ENCODE results near the gene SLC15A3.
"Not testable (repeated sequence)": the region's sequence is repeated elsewhere in the genome, so short reads cannot be mapped to it uniquely, and the experiment has no call there.

Gene SLC15A3

GRCh38 chr11:60909680-60910280, 42.2 kb downstream of the SLC15A3 start:
- H3K36me3 ChIP-seq (ENCODE audit: insufficient read depth, low read depth, low read length); H3K27ac ChIP-seq (ENCODE audit: low read length); H3K4me3 ChIP-seq (ENCODE audit: low read length); H3K9ac ChIP-seq (ENCODE audit: low read depth, low read length); H3K9me3 ChIP-seq (ENCODE audit: insufficient read depth, low read depth, low read length): not testable (repeated sequence)
- Histone ChIP-seq H3K27me3 (ENCODE audit: insufficient read depth, low read length) (peaks cover 45% of the 10 kb centered on the region), H3K4me1 (ENCODE audit: insufficient read depth, low read length) (peaks cover 10% of the 10 kb centered on the region; the same call in 1 of the 2 replicates)

- no peak overlapping the region for H3K27ac ChIP-seq (ENCODE audit: low read length)
- H3K9me3 ChIP-seq (ENCODE audit: insufficient read depth, low read depth, low read length) = no peaks in the 10 kb centered on the region
- peaks cover 1% of the 10 kb centered on the region; the same call in 1 of the 2 replicates for H3K36me3 ChIP-seq (ENCODE audit: insufficient read depth, low read depth, low read length)
- H3K27me3 ChIP-seq (ENCODE audit: insufficient read depth, low read length) = peaks cover 45% of the 10 kb centered on the region
- no peak overlapping the region for H3K4me3 ChIP-seq (ENCODE audit: low read length)
- H3K9ac ChIP-seq (ENCODE audit: low read depth, low read length) = no peak overlapping the region
- H3K4me1 ChIP-seq (ENCODE audit: insufficient read depth, low read length) = peaks cover 10% of the 10 kb centered on the region; the same call in 1 of the 2 replicates
Measured at GRCh38 chr11:60908803-60909202, 43.2 kb downstream of the SLC15A3 start.

GRCh38 chr11:60906132-60906972, 45.6 kb downstream of the SLC15A3 start, which contains the start of gene PRPF19:
Gene PRPF19 (minus strand): TSS chr11:60906585. CDS start chr11:60906382, 203 bp downstream.
- Histone ChIP-seq H3K27me3 (ENCODE audit: insufficient read depth, low read length) (peaks cover 33% of the 10 kb centered on the region), H3K4me1 (ENCODE audit: insufficient read depth, low read length) (0 out of 2 replicates have a peak, but pooled peaks cover 4% of the 10 kb centered on the region), H3K36me3 (ENCODE audit: insufficient read depth, low read depth, low read length) (peaks cover 26% of the 10 kb centered on the region), H3K9ac (ENCODE audit: low read depth, low read length) (peak within 1 kb of the TSS; percentile 91), H3K27ac (ENCODE audit: low read length) (peak within 1 kb of the TSS; percentile 46), H3K9me3 (ENCODE audit: insufficient read depth, low read depth, low read length) (no peaks in the 10 kb centered on the region), H3K4me3 (ENCODE audit: low read length) (peak within 1 kb of the TSS; percentile 98)

GRCh38 chr11:60905551-60906113, 46.3 kb downstream of the SLC15A3 start:
- 0 out of 2 replicates have a peak, but pooled peaks cover 4% of the 10 kb centered on the region for H3K4me1 ChIP-seq (ENCODE audit: insufficient read depth, low read length)

GRCh38 chr11:60905047-60905446, 46.9 kb downstream of the SLC15A3 start:
- Histone ChIP-seq H3K27me3 (ENCODE audit: insufficient read depth, low read length) (peaks cover 23% of the 10 kb centered on the region), H3K36me3 (ENCODE audit: insufficient read depth, low read depth, low read length) (peaks cover 39% of the 10 kb centered on the region), H3K9me3 (ENCODE audit: insufficient read depth, low read depth, low read length) (no peaks in the 10 kb centered on the region), H3K9ac (ENCODE audit: low read depth, low read length) (peak overlapping the region; percentile 91; the same call in 1 of the 2 replicates), H3K4me3 (ENCODE audit: low read length) (peak overlapping the region; percentile 98), H3K27ac (ENCODE audit: low read length) (no peak overlapping the region), H3K4me1 (ENCODE audit: insufficient read depth, low read length) (0 out of 2 replicates have a peak, but pooled peaks cover 4% of the 10 kb centered on the region)

More at GRCh38 chr11:60905551-60906113, 46.3 kb downstream of the SLC15A3 start:
- peaks cover 29% of the 10 kb centered on the region for H3K27me3 ChIP-seq (ENCODE audit: insufficient read depth, low read length)
- peaks cover 33% of the 10 kb centered on the region for H3K36me3 ChIP-seq (ENCODE audit: insufficient read depth, low read depth, low read length)
- H3K4me3 ChIP-seq (ENCODE audit: low read length) = peak overlapping the region; percentile 98
- peak overlapping the region; percentile 91 for H3K9ac ChIP-seq (ENCODE audit: low read depth, low read length)
- H3K27ac ChIP-seq (ENCODE audit: low read length) = peak overlapping the region; percentile 46
- no peaks in the 10 kb centered on the region for H3K9me3 ChIP-seq (ENCODE audit: insufficient read depth, low read depth, low read length)

GRCh38 chr11:60902625-60903024, 49.4 kb downstream of the SLC15A3 start:
- peaks cover 63% of the 10 kb centered on the region for H3K36me3 ChIP-seq (ENCODE audit: insufficient read depth, low read depth, low read length)
- no peak overlapping the region for H3K27ac ChIP-seq (ENCODE audit: low read length)
- no peak overlapping the region for H3K4me3 ChIP-seq (ENCODE audit: low read length)
- H3K27me3 ChIP-seq (ENCODE audit: insufficient read depth, low read length) = peaks cover under 1% of the 10 kb centered on the region; the same call in 1 of the 2 replicates
- H3K4me1 ChIP-seq (ENCODE audit: insufficient read depth, low read length) = 0 out of 2 replicates have a peak, but pooled peaks cover 4% of the 10 kb centered on the region
- no peak overlapping the region for H3K9ac ChIP-seq (ENCODE audit: low read depth, low read length)
- H3K9me3 ChIP-seq (ENCODE audit: insufficient read depth, low read depth, low read length) = no peaks in the 10 kb centered on the region

- H3K4me3 ChIP-seq (ENCODE audit: low read length) = no peak overlapping the region
- no peaks in the 10 kb centered on the region for H3K9me3 ChIP-seq (ENCODE audit: insufficient read depth, low read depth, low read length)
- H3K27ac ChIP-seq (ENCODE audit: low read length) = no peak overlapping the region
- H3K27me3 ChIP-seq (ENCODE audit: insufficient read depth, low read length) = no peaks in the 10 kb centered on the region
- no peak overlapping the region for H3K9ac ChIP-seq (ENCODE audit: low read depth, low read length)
- H3K4me1 ChIP-seq (ENCODE audit: insufficient read depth, low read length) = 0 out of 2 replicates have a peak, but pooled peaks cover 4% of the 10 kb centered on the region
- peaks cover 81% of the 10 kb centered on the region for H3K36me3 ChIP-seq (ENCODE audit: insufficient read depth, low read depth, low read length)
Measured at GRCh38 chr11:60900673-60901404, 51.1 kb downstream of the SLC15A3 start.

GRCh38 chr11:60899977-60900376, 52.0 kb downstream of the SLC15A3 start:
- Histone ChIP-seq H3K27ac (ENCODE audit: low read length) (no peak overlapping the region), H3K36me3 (ENCODE audit: insufficient read depth, low read depth, low read length) (peaks cover 90% of the 10 kb centered on the region), H3K9ac (ENCODE audit: low read depth, low read length) (no peak overlapping the region), H3K4me3 (ENCODE audit: low read length) (no peak overlapping the region), H3K4me1 (ENCODE audit: insufficient read depth, low read length) (no peaks in the 10 kb centered on the region), H3K27me3 (ENCODE audit: insufficient read depth, low read length) (no peaks in the 10 kb centered on the region), H3K9me3 (ENCODE audit: insufficient read depth, low read depth, low read length) (no peaks in the 10 kb centered on the region)

GRCh38 chr11:60899046-60899936, 52.7 kb downstream of the SLC15A3 start:
- no peaks in the 10 kb centered on the region for H3K27me3 ChIP-seq (ENCODE audit: insufficient read depth, low read length)
- peaks cover 96% of the 10 kb centered on the region for H3K36me3 ChIP-seq (ENCODE audit: insufficient read depth, low read depth, low read length)
- no peak overlapping the region for H3K4me3 ChIP-seq (ENCODE audit: low read length)
- H3K4me1 ChIP-seq (ENCODE audit: insufficient read depth, low read length) = no peaks in the 10 kb centered on the region
- no peak overlapping the region for H3K27ac ChIP-seq (ENCODE audit: low read length)
- no peaks in the 10 kb centered on the region for H3K9me3 ChIP-seq (ENCODE audit: insufficient read depth, low read depth, low read length)
- H3K9ac ChIP-seq (ENCODE audit: low read depth, low read length) = no peak overlapping the region

GRCh38 chr11:60897496-60897895, 54.5 kb downstream of the SLC15A3 start:
- Histone ChIP-seq H3K36me3 (ENCODE audit: insufficient read depth, low read depth, low read length) (peaks cover 100% of the 10 kb centered on the region), H3K4me3 (ENCODE audit: low read length) (no peak overlapping the region), H3K27me3 (ENCODE audit: insufficient read depth, low read length) (no peaks in the 10 kb centered on the region), H3K4me1 (ENCODE audit: insufficient read depth, low read length) (no peaks in the 10 kb centered on the region), H3K9me3 (ENCODE audit: insufficient read depth, low read depth, low read length) (no peaks in the 10 kb centered on the region), H3K27ac (ENCODE audit: low read length) (no peak overlapping the region), H3K9ac (ENCODE audit: low read depth, low read length) (no peak overlapping the region)
